Hypothalamus (tissue), 51 donors: ENCODE results near the gene KCNH1.

Experiments used
- DNase-seq, 51 donors: peaks; one replicate each; lab custom pipeline; 2025; lab: John Stamatoyannopoulos, UW

KCNH1 gene

GRCh38 chr1:210821615-210822014 lies 312.3 kb downstream of the KCNH1 start:
- DNase-seq = no peak

- DNase-seq = no peak
Measured at GRCh38 chr1:210819266-210819665, 314.7 kb downstream of the KCNH1 start.

- no peak for DNase-seq
Measured at GRCh38 chr1:210817385-210818275, 316.3 kb downstream of the KCNH1 start.

DNA sequence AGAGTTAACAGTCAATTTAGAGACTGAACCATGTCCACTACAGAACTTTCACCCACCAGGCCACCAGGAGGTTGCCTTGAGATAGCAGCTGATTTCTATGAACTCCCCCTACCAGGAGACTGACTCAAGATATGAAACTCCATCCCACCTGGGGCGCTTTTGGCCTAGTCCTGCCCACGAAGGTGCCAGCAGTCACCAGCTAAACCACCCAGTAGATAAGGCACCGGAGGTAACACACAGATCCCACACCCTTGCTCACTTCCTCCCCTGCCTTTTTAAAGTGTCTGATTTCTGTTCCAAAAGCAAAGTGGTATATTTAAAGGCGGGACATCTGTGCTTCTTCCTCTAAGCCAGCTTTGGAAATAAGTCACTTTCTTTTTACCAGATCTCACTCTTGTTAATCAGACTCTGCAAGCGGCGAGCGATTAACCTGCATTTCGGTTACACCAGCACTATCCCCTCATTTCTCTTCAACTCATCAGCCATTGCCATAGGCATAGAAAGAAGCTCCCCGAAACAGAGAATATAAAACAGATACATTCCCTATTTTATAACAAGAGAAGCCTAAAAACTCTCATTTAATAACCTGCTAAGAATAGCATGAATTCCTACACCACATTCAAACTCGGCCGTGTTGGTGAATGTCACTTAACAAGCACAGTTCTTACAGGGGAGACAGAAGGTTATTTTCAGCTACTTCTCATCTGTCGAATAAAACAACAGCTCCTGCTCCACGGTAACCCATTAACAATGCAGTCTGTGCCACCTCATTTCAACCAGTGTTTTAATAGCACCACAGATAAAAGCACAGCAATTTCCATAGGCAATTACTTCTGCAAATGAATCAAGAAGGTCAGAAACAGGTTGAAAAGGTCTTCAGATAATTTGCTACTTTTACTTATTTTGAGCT lies 318.1 kb downstream of the KCNH1 start:
- DNase-seq = peak in 3 of 51 donors; percentile 3 to 74 (median 11)

- no peak for DNase-seq
Measured at GRCh38 chr1:210814382-210815123, 319.4 kb downstream of the KCNH1 start.

DNA sequence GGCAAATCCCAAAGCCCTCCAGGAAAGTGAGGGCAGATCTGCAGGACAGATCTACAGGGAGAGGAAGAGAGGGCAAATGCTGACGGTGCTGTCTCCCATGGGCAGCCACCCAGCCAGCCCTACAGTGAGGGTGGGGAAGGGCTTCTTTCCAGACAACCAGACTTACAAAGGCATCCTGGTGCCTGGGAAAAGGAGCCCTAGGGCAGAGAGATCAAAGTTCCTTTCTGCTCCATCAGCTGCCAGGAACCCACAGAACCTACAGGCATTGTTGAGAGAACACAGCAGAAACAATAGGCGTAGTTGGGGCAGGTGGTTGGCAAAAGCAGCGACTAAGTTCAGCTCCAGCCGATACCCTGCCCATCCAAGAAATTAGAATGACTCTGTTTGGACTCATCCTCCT lies 332.4 kb downstream of the KCNH1 start:
- DNase-seq = no peak

DNA sequence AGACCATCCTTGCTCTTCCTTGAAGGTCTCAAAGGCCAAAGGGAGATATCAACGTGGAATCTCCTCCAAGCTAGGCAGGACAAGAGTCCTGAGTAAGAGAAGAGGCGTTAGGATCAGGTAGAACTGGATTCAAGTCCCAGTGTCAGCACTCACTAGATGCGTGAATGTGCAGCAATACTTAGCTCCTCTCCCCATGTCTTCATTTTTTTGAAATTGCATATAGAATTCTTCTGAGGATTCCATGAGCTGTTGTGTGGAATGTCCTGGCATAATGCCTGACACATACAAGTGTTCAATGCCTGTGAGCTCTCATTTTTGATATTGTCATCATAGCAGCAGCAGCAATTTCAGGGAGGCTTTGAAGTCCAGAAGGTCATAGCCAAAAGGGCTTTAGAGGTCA lies 333.2 kb downstream of the KCNH1 start:
- no peak for DNase-seq

- no peak for DNase-seq
Measured at GRCh38 chr1:210800301-210800700, 333.6 kb downstream of the KCNH1 start.

GRCh38 chr1:210797422-210797821 lies 336.5 kb downstream of the KCNH1 start:
- DNase-seq = no peak

- peak in 1 of 51 donors; percentile 8 for DNase-seq
Measured at GRCh38 chr1:210796421-210796820, 337.5 kb downstream of the KCNH1 start.

DNA sequence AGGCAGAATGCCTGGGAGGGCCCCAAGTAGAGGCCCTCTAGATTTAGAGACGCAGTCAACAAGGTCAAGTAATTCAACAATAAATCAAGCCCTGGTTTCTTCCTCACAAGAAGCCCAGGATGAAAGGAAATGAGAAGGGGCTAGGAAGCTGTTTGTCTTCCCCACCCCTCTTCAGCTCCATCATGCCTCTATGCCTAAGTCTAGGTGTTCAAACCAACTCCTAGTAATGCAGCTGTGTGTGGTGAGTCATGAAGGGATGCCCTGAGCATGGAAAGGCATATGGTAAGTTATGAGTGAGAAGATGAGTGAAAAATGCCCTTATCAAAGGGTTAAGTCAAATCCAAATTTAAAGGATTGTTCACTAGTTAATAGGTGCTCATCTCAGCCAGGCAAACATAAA lies 339.5 kb downstream of the KCNH1 start:
- DNase-seq = no peak

GRCh38 chr1:210792250-210793102 lies 341.5 kb downstream of the KCNH1 start:
- DNase-seq = no peak

DNA sequence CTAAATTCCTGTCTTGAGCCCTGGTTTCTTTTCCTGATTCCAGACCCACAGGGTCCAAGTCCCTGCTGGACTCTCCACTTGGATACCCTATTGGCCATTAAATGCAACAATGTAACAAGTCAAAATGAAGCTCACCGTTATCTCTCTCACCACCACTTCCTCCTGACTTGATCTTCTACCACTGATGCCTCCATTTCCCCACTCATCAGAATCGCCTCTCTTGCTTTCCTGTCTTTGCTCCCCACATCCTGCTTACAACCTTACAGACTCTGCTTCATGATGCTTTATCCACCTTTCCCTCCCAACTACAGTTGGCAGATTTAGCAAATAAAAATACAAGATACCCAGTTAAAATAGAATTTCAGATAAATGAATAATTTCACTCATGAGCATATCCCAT lies 343.8 kb downstream of the KCNH1 start:
- no peak for DNase-seq

DNA sequence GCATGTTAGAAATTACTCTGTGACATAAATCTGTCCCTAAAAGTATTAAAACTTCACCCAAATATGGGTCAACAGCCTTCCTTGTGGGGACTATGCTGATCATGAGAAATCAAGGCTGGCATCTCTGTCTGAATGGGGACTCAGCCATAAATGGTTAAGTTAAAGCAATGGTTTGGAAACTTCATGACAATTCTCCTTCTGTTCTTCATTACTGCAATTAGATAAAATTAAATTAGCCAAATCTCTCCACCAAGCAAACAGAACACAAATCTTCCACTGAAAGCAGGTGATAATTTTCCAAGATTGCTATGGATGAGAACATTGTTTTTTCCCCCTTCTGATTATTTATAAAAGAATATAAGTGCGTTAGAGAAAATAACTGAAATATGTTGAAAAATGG lies 346.1 kb downstream of the KCNH1 start:
- DNase-seq = no peak

DNA sequence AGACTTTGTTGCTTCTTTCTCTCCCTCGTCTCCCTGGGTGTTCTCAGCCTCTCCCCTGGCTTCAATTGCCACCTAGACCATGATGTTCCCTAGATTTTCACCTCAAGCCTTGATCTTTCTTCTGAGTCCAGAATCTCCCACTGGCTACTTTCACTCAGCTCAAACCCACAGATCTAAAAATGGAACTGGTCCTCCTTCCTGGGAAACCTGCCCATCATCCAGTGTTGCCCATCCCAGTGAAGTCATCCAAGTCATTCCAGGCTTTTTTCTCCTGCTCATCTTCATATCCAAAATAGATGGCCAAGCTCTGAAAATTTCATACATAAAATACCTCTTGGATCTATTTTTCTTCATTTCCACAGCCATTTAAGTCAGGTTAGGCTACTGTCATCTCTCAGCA lies 347.4 kb downstream of the KCNH1 start:
- DNase-seq = no peak

DNA sequence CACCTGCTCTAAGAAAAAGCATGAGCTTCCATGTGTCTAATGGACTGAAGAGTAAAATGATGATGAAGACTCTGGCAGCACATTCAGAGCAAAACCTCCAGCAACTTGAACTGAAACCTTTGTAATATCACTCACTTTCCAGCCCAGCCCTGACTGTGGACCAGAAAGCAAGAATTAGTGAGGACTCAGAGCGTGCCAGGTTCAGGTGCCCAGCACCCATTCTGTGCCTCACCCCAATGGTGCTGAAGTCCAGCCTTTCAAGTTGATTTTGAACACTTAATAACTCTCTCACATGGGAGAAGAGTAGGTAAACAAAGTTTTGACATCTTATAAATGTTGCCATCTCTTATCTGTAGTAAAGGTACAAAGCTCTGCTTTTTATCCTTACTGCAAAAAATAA lies 350.0 kb downstream of the KCNH1 start:
- DNase-seq = no peak

- DNase-seq = no peak
Measured at GRCh38 chr1:210781652-210782051, 352.3 kb downstream of the KCNH1 start.

GRCh38 chr1:210779269-210779668 lies 354.7 kb downstream of the KCNH1 start:
- DNase-seq = no peak

- no peak for DNase-seq
Measured at GRCh38 chr1:210777914-210778313, 356.0 kb downstream of the KCNH1 start.

- DNase-seq = no peak
Measured at GRCh38 chr1:210776712-210777111, 357.2 kb downstream of the KCNH1 start.
